Endothelial cell of umbilical vein (primary cell): ENCODE results near the gene RRP1B. TPM values are rescaled to one million over a fixed set of nuclear protein-coding genes. Genes with fewer than 3 reads are reported as not detected.

Source experiments
- BruUV-seq: library from RNA; stranded (reverse); fragments of 400-500 nt; replicated peaks from 2 replicates; lab custom pipeline; 2021; lab: Mats Ljungman, UMichigan
- CTCF ChIA-PET: fragments of 300-600, 350-600 bp; sonication (Branson Sonifier 250); formaldehyde crosslinking; loops from one replicate; lab custom pipeline; 2021; ENCODE audit warnings: antibody characterized with exemption, inconsistent platforms; lab: Charles Lee
- POLR2A ChIA-PET: fragments of 300-600, 350-600 bp; sonication (Branson Sonifier 250); formaldehyde crosslinking; loops from one replicate; lab custom pipeline; 2021; ENCODE audit warnings: antibody characterized with exemption, inconsistent platforms; lab: Charles Lee
- DNase-seq: peaks from one replicate; pipeline ENCODE4 v3.0.0-alpha.2; 2011; ENCODE audit warnings: low read depth, low spot score
- FAIRE-seq: peaks from 2 replicates; lab custom pipeline; 2011; peaks lifted over from hg19 to GRCh38; lab: Jason Lieb, UNC
- H2AFZ ChIP-seq: 2 replicates; pipeline ENCODE4 v1.6.0; 2012; ENCODE audit warnings: low read depth, low read length, control low read depth, inconsistent platforms
- H3K27ac ChIP-seq: 2 replicates; pipeline ENCODE4 v1.5.1; 2011; ENCODE audit warnings: low read depth, mild to moderate bottlenecking, control low read depth, low read length, moderate library complexity; ENCODE audit not compliant: insufficient read depth
- H3K27me3 ChIP-seq, 2 experiments: 2 replicates each; pipeline versions ENCODE4 v1.6.0 to v1.6.1; 2011; ENCODE audit warnings: low read length in 2 of 2, mixed read lengths in 1 of 2; ENCODE audit not compliant: control insufficient read depth in 2 of 2, insufficient read depth in 2 of 2
- H3K36me3 ChIP-seq, 2 experiments: 2 replicates in 1 of 2; 3 replicates in 1 of 2; pipeline ENCODE4 v1.5.1; 2011; ENCODE audit warnings: low read length in 2 of 2, mild to moderate bottlenecking in 1 of 2, moderate library complexity in 1 of 2; ENCODE audit not compliant: control insufficient read depth in 2 of 2, insufficient read depth in 2 of 2; ENCODE audit errors: extremely low read depth in 1 of 2
- H3K4me1 ChIP-seq: 3 replicates; pipeline ENCODE4 v1.5.1; 2011; ENCODE audit warnings: mild to moderate bottlenecking, low read length; ENCODE audit not compliant: control insufficient read depth, insufficient read depth; ENCODE audit errors: extremely low read depth
- H3K4me2 ChIP-seq: 2 replicates; pipeline ENCODE4 v1.6.1; 2011; ENCODE audit warnings: low read length, control low read depth, mixed read lengths; ENCODE audit not compliant: insufficient read depth
- H3K4me3 ChIP-seq, 3 experiments: fragments of 200-600 bp in 1 of 3; sonication (generic), shearing (Covaris generic) in 1 of 3; replicated peaks in 1 of 3; 2 replicates each; pipeline ENCODE4 v1.5.1; 2011 to 2016; ENCODE audit warnings: control low read depth in 3 of 3, low read length in 3 of 3, mild to moderate bottlenecking in 2 of 3, inconsistent platforms in 1 of 3, low read depth in 1 of 3, moderate library complexity in 1 of 3; ENCODE audit not compliant: insufficient read depth in 1 of 3
- H3K79me2 ChIP-seq: 2 replicates; pipeline ENCODE4 v1.6.0; 2012; ENCODE audit warnings: low read length, inconsistent platforms; ENCODE audit not compliant: control insufficient read depth, insufficient read depth
- H3K9ac ChIP-seq: replicated peaks from 2 replicates; pipeline ENCODE3; 2011; ENCODE audit warnings: low read length, control low read depth; ENCODE audit not compliant: insufficient read depth; ENCODE audit errors: extremely low read depth
- H3K9me1 ChIP-seq: replicated peaks from 3 replicates; pipeline ENCODE4 v1.6.0; 2011; ENCODE audit warnings: mild to moderate bottlenecking, low read length; ENCODE audit not compliant: control insufficient read depth, insufficient read depth; ENCODE audit errors: extremely low read depth
- H3K9me3 ChIP-seq: replicated peaks from 2 replicates; pipeline ENCODE4 v1.5.1; 2012; ENCODE audit warnings: low read length, inconsistent platforms; ENCODE audit not compliant: control insufficient read depth, insufficient read depth
- H4K20me1 ChIP-seq: replicated peaks from 2 replicates; pipeline ENCODE3; 2011; ENCODE audit warnings: mild to moderate bottlenecking, low read length; ENCODE audit not compliant: control insufficient read depth, insufficient read depth; ENCODE audit errors: extremely low read depth
- EZH2 ChIP-seq: IDR thresholded peaks from 2 replicates; pipeline ENCODE4 v1.6.1; 2012; ENCODE audit warnings: borderline replicate concordance, low read depth, mild to moderate bottlenecking, moderate library complexity, low read length, inconsistent platforms; ENCODE audit not compliant: severe bottlenecking
- FOS ChIP-seq: IDR thresholded peaks from 2 replicates; pipeline ENCODE4 v1.6.1; 2011; ENCODE audit warnings: mild to moderate bottlenecking, low read length, moderate library complexity, borderline replicate concordance; ENCODE audit not compliant: insufficient read depth
- GATA2 ChIP-seq: IDR thresholded peaks from 2 replicates; pipeline ENCODE4 v1.7.0; 2011; ENCODE audit warnings: low read depth, mild to moderate bottlenecking, moderate library complexity, mixed read lengths, low read length; ENCODE audit not compliant: insufficient read length, insufficient read depth
- JUN ChIP-seq: IDR thresholded peaks from 2 replicates; pipeline ENCODE4 v1.6.1; 2011; ENCODE audit warnings: borderline replicate concordance, low read depth; ENCODE audit not compliant: insufficient read length, insufficient read depth
- MYC ChIP-seq: IDR thresholded peaks from one replicate; pipeline ENCODE4 v1.6.1; 2011; ENCODE audit warnings: mild to moderate bottlenecking, low read depth, low read length
- POLR2A ChIP-seq: IDR thresholded peaks from 2 replicates; pipeline ENCODE4 v1.6.1; 2012; ENCODE audit warnings: low read depth, mild to moderate bottlenecking, control low read depth, low read length
- POLR2AphosphoS5 ChIP-seq: IDR thresholded peaks from 2 replicates; pipeline ENCODE4 v1.6.1; 2012; ENCODE audit warnings: low read depth, mild to moderate bottlenecking, control low read depth, low read length, moderate library complexity; ENCODE audit not compliant: insufficient read depth
- dilution Hi-C: fragments of 300-500 bp; cut with MboI; formaldehyde crosslinking; loops from one replicate; pipeline ENCODE4 v1.15.0; 2019; ENCODE audit warnings: low sequenced_read_pairs; ENCODE audit not compliant: extremely low pct_ligation_motif_present
- intact Hi-C: fragments of 100-400 bp; cut with micrococcal nuclease; formaldehyde crosslinking; loops from one replicate; pipeline ENCODE4 v1.10.0; 2022
- polyA plus RNA-seq, 4 experiments: library from polyadenylated mRNA; depleted of rRNA in 3 of 4; stranded (reverse) in 3 of 4; unstranded in 1 of 4; fragments of >200 nt; gene quantifications; 2 replicates each; pipeline versions ENCODE4 v1.2.1 to v1.2.3, GENCODE V29; 2011 to 2012; ENCODE audit warnings: missing spikeins in 1 of 4
- total RNA-seq: library from RNA; stranded (reverse); gene quantifications from 2 replicates; pipeline ENCODE4 v1.2.3, GENCODE V29; 2021
- TF ChIP-seq, protein P1 (sequence below), 2 donors: IDR thresholded peaks; 1 replicate in 1 of 2; 2 replicates in 1 of 2; pipeline ENCODE4 v1.5.1; 2011; ENCODE audit warnings: low read length in 2 of 2, mild to moderate bottlenecking in 2 of 2, moderate library complexity in 2 of 2, control low read depth in 1 of 2, inconsistent platforms in 1 of 2, low read depth in 1 of 2; ENCODE audit not compliant: insufficient read depth in 1 of 2; ENCODE audit errors: extremely low read depth in 1 of 2
- TF ChIP-seq, protein P2 (sequence below): IDR thresholded peaks from 2 replicates; pipeline ENCODE4 v1.6.1; 2011; ENCODE audit not compliant: insufficient read depth, insufficient read length

The RRP1B gene
- total and polyA plus RNA-seq, 2 donors (not counting 3 experiments of a cell fraction or from before 2014, with no cell fraction given): 13.0 to 39.9 TPM

DNA sequence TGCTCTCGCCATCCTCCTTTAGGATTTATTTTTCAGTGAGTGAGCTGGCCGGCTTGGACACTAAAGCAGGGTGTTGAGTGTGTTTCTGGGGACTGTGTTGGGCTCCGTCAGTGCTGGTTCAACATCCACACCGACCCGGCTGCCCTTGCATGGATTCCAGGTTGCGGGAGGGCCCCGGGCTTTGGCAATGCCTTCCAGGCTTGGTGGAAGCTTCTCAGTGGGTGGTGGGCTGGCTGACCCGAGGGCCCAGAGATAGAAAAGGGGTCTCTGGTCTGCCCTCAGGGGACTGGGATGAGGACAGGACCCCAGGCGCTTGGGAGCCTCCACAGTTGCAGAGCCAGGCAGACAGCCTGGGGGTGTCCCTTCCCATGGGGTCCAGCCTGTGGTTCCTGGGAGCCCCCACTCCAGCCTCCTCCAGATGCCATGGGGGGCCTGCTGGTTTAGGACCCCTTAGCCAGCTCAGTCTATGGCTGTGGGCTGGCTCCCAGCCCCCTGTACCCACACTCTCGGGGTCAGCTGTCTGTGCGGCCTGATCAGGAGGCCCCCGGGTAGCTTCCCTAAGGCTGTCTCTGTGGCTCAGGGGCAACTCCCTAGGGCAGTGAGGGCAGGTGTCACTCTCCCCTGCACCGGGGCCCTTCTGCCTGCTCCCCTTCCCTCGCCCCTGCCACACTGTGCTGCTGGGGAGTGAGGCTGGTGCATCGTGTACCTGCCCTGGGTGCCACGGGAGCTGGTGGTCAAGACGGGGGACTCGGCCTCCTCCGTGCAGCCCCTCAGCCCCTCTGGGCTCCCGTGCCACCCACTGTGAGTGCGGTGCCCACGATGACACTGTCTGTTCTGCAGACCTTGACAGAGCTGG is 76.1 kb downstream of the RRP1B start:
- Histone ChIP-seq H3K9me1 (no peaks in the 10 kb centered on the region), H3K4me2 (no peak overlapping the region), H3K79me2 (peaks cover 9% of the 10 kb centered on the region), H2AFZ (no peak overlapping the region), H4K20me1 (no peaks in the 10 kb centered on the region), H3K27ac (no peak overlapping the region), H3K4me1 (no peaks in the 10 kb centered on the region), H3K9me3 (no peaks in the 10 kb centered on the region), H3K9ac (no peak overlapping the region), H3K4me3 (no peak overlapping the region), H3K36me3 (no peaks in the 10 kb centered on the region), H3K27me3 (no peaks in the 10 kb centered on the region)
- ChIA-PET POLR2A (no interaction called here), CTCF (interaction anchor here (1.6 kb wide), 1 partner anchor 11 kb away, joined by 4 read pairs; no protein-coding TSS in a partner anchor)
- DNase-seq: no peak
- dilution Hi-C loops: no loop called here
- BruUV-seq: no TSS peak
- TF ChIP-seq FOS: no peak
- no peak for TF ChIP-seq JUN
- no peak for TF ChIP-seq POLR2A
- no peak for TF ChIP-seq EZH2
- TF ChIP-seq POLR2AphosphoS5: no peak
- TF ChIP-seq, protein P1, sequence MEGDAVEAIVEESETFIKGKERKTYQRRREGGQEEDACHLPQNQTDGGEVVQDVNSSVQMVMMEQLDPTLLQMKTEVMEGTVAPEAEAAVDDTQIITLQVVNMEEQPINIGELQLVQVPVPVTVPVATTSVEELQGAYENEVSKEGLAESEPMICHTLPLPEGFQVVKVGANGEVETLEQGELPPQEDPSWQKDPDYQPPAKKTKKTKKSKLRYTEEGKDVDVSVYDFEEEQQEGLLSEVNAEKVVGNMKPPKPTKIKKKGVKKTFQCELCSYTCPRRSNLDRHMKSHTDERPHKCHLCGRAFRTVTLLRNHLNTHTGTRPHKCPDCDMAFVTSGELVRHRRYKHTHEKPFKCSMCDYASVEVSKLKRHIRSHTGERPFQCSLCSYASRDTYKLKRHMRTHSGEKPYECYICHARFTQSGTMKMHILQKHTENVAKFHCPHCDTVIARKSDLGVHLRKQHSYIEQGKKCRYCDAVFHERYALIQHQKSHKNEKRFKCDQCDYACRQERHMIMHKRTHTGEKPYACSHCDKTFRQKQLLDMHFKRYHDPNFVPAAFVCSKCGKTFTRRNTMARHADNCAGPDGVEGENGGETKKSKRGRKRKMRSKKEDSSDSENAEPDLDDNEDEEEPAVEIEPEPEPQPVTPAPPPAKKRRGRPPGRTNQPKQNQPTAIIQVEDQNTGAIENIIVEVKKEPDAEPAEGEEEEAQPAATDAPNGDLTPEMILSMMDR (IDR thresholded peaks at IDR 0.05; ENCODE audit: extremely low read depth in 1 of 2, insufficient read depth in 1 of 2, low read depth in 1 of 2, low read length in 2 of 2): no peak
- no peak for TF ChIP-seq MYC
- no peak for TF ChIP-seq GATA2
- TF ChIP-seq, protein P2, sequence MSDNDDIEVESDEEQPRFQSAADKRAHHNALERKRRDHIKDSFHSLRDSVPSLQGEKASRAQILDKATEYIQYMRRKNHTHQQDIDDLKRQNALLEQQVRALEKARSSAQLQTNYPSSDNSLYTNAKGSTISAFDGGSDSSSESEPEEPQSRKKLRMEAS: no peak
- FAIRE-seq: no peak
- intact Hi-C loops: no loop called here
